ENCODE measurements around the gene PTPRD. TPM values are rescaled to one million over a fixed set of nuclear protein-coding genes. Genes with fewer than 3 reads are reported as not detected.
A peak's percentile ranks its signal among the peaks of the same experiment; 100 is the strongest.

Gene PTPRD
- total and polyA plus RNA-seq, 3 experiments from 2014 or later: 0.02 to 0.04 TPM; not detected in 1

- Histone ChIP-seq H3K27ac (ENCODE audit: low read depth, low read length) (no peak overlapping the region), H3K27me3 (ENCODE audit: insufficient read depth, low read length, poor library complexity, severe bottlenecking) (no peaks in the 10 kb centered on the region), H3K4me3 (ENCODE audit: low read length) (no peak overlapping the region), H3K4me1 (ENCODE audit: insufficient read depth, low read length) (no peaks in the 10 kb centered on the region), H3K9me3 (ENCODE audit: low read length) (no peaks in the 10 kb centered on the region), H3K36me3 (ENCODE audit: insufficient read depth, low read length) (no peaks in the 10 kb centered on the region)
- H3K36me3 Mint-ChIP-seq: no peaks in the 10 kb centered on the region
- ChIA-PET POLR2A (no interaction called here), CTCF (no interaction called here)
- no peak for DNase-seq
- no peak overlapping the region for H3K4me3 Mint-ChIP-seq
- H3K27ac Mint-ChIP-seq: no peak overlapping the region
- no peaks in the 10 kb centered on the region for H3K27me3 Mint-ChIP-seq
- H3K4me1 Mint-ChIP-seq: no peaks in the 10 kb centered on the region
- peaks cover 3 to 25% (median 5%) of the 10 kb centered on the region in 5 donors for H3K9me3 Mint-ChIP-seq
Observed at GRCh38 chr9:9901624-9902023, 711.2 kb downstream of the PTPRD start.

GRCh38 chr9:9893837-9894236, 719.0 kb downstream of the PTPRD start:
- Histone ChIP-seq H3K9me3 (ENCODE audit: low read length) (no peaks in the 10 kb centered on the region), H3K27me3 (ENCODE audit: insufficient read depth, low read length, poor library complexity, severe bottlenecking) (no peaks in the 10 kb centered on the region), H3K4me3 (ENCODE audit: low read length) (no peak overlapping the region), H3K27ac (ENCODE audit: low read depth, low read length) (no peak overlapping the region), H3K36me3 (ENCODE audit: insufficient read depth, low read length) (no peaks in the 10 kb centered on the region), H3K4me1 (ENCODE audit: insufficient read depth, low read length) (no peaks in the 10 kb centered on the region)
- ChIA-PET CTCF (no interaction called here), POLR2A (no interaction called here)
- Mint-ChIP-seq H3K27ac (no peak overlapping the region), H3K27me3 (no peaks in the 10 kb centered on the region), H3K36me3 (no peaks in the 10 kb centered on the region), H3K9me3 (peaks cover 0 to 15% (median 1%) of the 10 kb centered on the region in 5 donors), H3K4me1 (no peaks in the 10 kb centered on the region), H3K4me3 (no peak overlapping the region)
- no peak for DNase-seq

GRCh38 chr9:9892217-9892616, 720.6 kb downstream of the PTPRD start:
- Mint-ChIP-seq H3K36me3 (no peaks in the 10 kb centered on the region), H3K27ac (no peak overlapping the region)
- POLR2A ChIA-PET: no interaction called here

GRCh38 chr9:9881692-9882091, 731.1 kb downstream of the PTPRD start:
- ChIA-PET POLR2A (no interaction called here), CTCF (no interaction called here)
- Mint-ChIP-seq H3K36me3 (no peaks in the 10 kb centered on the region), H3K27me3 (no peaks in the 10 kb centered on the region), H3K27ac (no peak overlapping the region), H3K9me3 (peaks cover 3 to 7% (median 3%) of the 10 kb centered on the region in 5 donors), H3K4me1 (no peaks in the 10 kb centered on the region), H3K4me3 (no peak overlapping the region)
- no peak for DNase-seq
- Histone ChIP-seq H3K27ac (ENCODE audit: low read depth, low read length) (no peak overlapping the region), H3K27me3 (ENCODE audit: insufficient read depth, low read length, poor library complexity, severe bottlenecking) (no peaks in the 10 kb centered on the region), H3K36me3 (ENCODE audit: insufficient read depth, low read length) (no peaks in the 10 kb centered on the region), H3K4me3 (ENCODE audit: low read length) (no peak overlapping the region), H3K4me1 (ENCODE audit: insufficient read depth, low read length) (no peaks in the 10 kb centered on the region), H3K9me3 (ENCODE audit: low read length) (no peaks in the 10 kb centered on the region)

More at GRCh38 chr9:9892217-9892616, 720.6 kb downstream of the PTPRD start:
- Histone ChIP-seq H3K4me3 (ENCODE audit: low read length) (no peak overlapping the region), H3K4me1 (ENCODE audit: insufficient read depth, low read length) (no peaks in the 10 kb centered on the region), H3K9me3 (ENCODE audit: low read length) (no peaks in the 10 kb centered on the region), H3K27ac (ENCODE audit: low read depth, low read length) (no peak overlapping the region), H3K36me3 (ENCODE audit: insufficient read depth, low read length) (no peaks in the 10 kb centered on the region), H3K27me3 (ENCODE audit: insufficient read depth, low read length, poor library complexity, severe bottlenecking) (no peaks in the 10 kb centered on the region)
- Mint-ChIP-seq H3K4me3 (no peak overlapping the region), H3K27me3 (no peaks in the 10 kb centered on the region), H3K9me3 (peaks cover 1 to 25% (median 2%) of the 10 kb centered on the region in 5 donors), H3K4me1 (no peaks in the 10 kb centered on the region)
- CTCF ChIA-PET: no interaction called here
- no peak for DNase-seq

- Mint-ChIP-seq H3K27ac (peak overlapping the region in 1 of 8 donors; percentile 41), H3K9me3 (peaks cover 0 to 7% (median 2%) of the 10 kb centered on the region in 5 donors), H3K27me3 (no peaks in the 10 kb centered on the region), H3K4me3 (no peak overlapping the region), H3K4me1 (no peaks in the 10 kb centered on the region), H3K36me3 (no peaks in the 10 kb centered on the region)
- ChIA-PET POLR2A (no interaction called here), CTCF (no interaction called here)
- Histone ChIP-seq H3K4me3 (ENCODE audit: low read length) (no peak overlapping the region), H3K27ac (ENCODE audit: low read depth, low read length) (no peak overlapping the region), H3K9me3 (ENCODE audit: low read length) (no peaks in the 10 kb centered on the region), H3K27me3 (ENCODE audit: insufficient read depth, low read length, poor library complexity, severe bottlenecking) (no peaks in the 10 kb centered on the region), H3K36me3 (ENCODE audit: insufficient read depth, low read length) (no peaks in the 10 kb centered on the region), H3K4me1 (ENCODE audit: insufficient read depth, low read length) (no peaks in the 10 kb centered on the region)
- DNase-seq: no peak
Observed at GRCh38 chr9:9874270-9874669, 738.5 kb downstream of the PTPRD start.

- no peak overlapping the region for H3K4me3 ChIP-seq (ENCODE audit: low read length)
- Mint-ChIP-seq H3K36me3 (no peaks in the 10 kb centered on the region), H3K4me1 (no peaks in the 10 kb centered on the region), H3K27ac (no peak overlapping the region), H3K27me3 (no peaks in the 10 kb centered on the region), H3K9me3 (peaks cover 0 to 7% (median 2%) of the 10 kb centered on the region in 5 donors), H3K4me3 (no peak overlapping the region)
- H3K36me3 ChIP-seq (ENCODE audit: insufficient read depth, low read length): no peaks in the 10 kb centered on the region
- H3K9me3 ChIP-seq (ENCODE audit: low read length): no peaks in the 10 kb centered on the region
- no peak for DNase-seq
- no peaks in the 10 kb centered on the region for H3K27me3 ChIP-seq (ENCODE audit: insufficient read depth, low read length, poor library complexity, severe bottlenecking)
- CTCF ChIA-PET: no interaction called here
- no peaks in the 10 kb centered on the region for H3K4me1 ChIP-seq (ENCODE audit: insufficient read depth, low read length)
- no peak overlapping the region for H3K27ac ChIP-seq (ENCODE audit: low read depth, low read length)
- POLR2A ChIA-PET: no interaction called here
Observed at GRCh38 chr9:9862235-9862810, 750.5 kb downstream of the PTPRD start.

GRCh38 chr9:9855177-9856078, 757.4 kb downstream of the PTPRD start:
- H3K4me3 Mint-ChIP-seq: no peak overlapping the region
- H3K9me3 Mint-ChIP-seq: peaks cover 0 to 6% (median 1%) of the 10 kb centered on the region in 5 donors
- no peak overlapping the region for H3K27ac Mint-ChIP-seq
- H3K9me3 ChIP-seq (ENCODE audit: low read length): no peaks in the 10 kb centered on the region
- H3K27me3 ChIP-seq (ENCODE audit: insufficient read depth, low read length, poor library complexity, severe bottlenecking): no peaks in the 10 kb centered on the region
- no peaks in the 10 kb centered on the region for H3K36me3 ChIP-seq (ENCODE audit: insufficient read depth, low read length)
- H3K4me3 ChIP-seq (ENCODE audit: low read length): no peak overlapping the region
- no peaks in the 10 kb centered on the region for H3K36me3 Mint-ChIP-seq
- no peak for DNase-seq
- no peaks in the 10 kb centered on the region for H3K27me3 Mint-ChIP-seq
- CTCF ChIA-PET: no interaction called here
- no peaks in the 10 kb centered on the region for H3K4me1 Mint-ChIP-seq
- H3K4me1 ChIP-seq (ENCODE audit: insufficient read depth, low read length): no peaks in the 10 kb centered on the region
- POLR2A ChIA-PET: no interaction called here
- H3K27ac ChIP-seq (ENCODE audit: low read depth, low read length): no peak overlapping the region

- H3K9me3 ChIP-seq (ENCODE audit: low read length): no peaks in the 10 kb centered on the region
- H3K4me3 ChIP-seq (ENCODE audit: low read length): no peak overlapping the region
- H3K27ac ChIP-seq (ENCODE audit: low read depth, low read length): no peak overlapping the region
- H3K27me3 ChIP-seq (ENCODE audit: insufficient read depth, low read length, poor library complexity, severe bottlenecking): no peaks in the 10 kb centered on the region
- POLR2A ChIA-PET: no interaction called here
- H3K36me3 ChIP-seq (ENCODE audit: insufficient read depth, low read length): no peaks in the 10 kb centered on the region
- Mint-ChIP-seq H3K36me3 (no peaks in the 10 kb centered on the region), H3K27me3 (no peaks in the 10 kb centered on the region), H3K27ac (no peak overlapping the region), H3K4me1 (no peaks in the 10 kb centered on the region), H3K4me3 (no peak overlapping the region), H3K9me3 (peaks cover 0 to 8% (median 3%) of the 10 kb centered on the region in 5 donors)
- no peak for DNase-seq
- CTCF ChIA-PET: no interaction called here
- H3K4me1 ChIP-seq (ENCODE audit: insufficient read depth, low read length): no peaks in the 10 kb centered on the region
Observed at GRCh38 chr9:9847750-9848149, 765.1 kb downstream of the PTPRD start.
